Measurements from ENCODE around the gene MFSD11.
A peak's percentile ranks its signal among the peaks of the same experiment; 100 is the strongest.
"Not testable (repeated sequence)": the region's sequence is repeated elsewhere in the genome, so short reads cannot be mapped to it uniquely, and the experiment has no call there.

The MFSD11 gene

DNA sequence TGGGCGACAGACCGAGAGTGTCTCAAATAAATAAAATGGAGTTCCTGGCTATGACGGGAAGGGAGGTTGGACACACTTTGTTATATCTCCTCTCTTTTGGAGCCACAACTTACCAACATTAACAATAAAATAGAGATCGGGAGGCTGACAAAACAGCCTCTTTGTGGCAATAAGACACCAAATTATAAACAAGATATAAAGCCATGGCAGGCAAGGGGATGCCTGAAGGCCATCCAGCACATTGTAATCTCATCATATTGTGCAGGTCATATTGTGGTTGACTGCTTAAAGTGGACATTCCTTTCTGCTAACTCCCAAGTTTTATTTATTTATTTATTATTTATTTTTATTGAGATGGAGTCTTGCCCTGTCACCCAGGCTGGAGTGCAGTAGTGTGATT lies 70.4 kb downstream of the MFSD11 start:
- DNase-seq = no peak

DNA sequence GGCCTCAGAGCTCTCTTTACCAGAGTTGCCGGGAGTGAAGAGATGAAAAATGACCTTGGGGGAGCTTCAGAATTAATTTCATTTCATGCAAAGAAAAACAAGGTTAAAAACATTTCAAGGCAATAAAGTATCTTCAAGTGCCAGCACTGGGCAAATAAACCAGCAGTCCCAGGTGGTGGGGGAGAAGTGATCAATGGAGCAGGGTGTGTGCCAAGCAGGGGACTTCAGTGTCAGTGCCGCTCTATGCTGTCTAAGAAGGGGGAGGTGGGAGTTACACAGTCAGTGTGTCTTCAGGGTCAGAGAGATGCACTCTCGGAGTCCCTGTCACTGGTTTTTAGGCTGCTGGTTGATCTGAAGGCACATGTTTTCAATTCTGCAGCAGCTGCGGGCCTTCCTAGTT lies 73.0 kb downstream of the MFSD11 start:
- DNase-seq = peak; percentile 39

DNA sequence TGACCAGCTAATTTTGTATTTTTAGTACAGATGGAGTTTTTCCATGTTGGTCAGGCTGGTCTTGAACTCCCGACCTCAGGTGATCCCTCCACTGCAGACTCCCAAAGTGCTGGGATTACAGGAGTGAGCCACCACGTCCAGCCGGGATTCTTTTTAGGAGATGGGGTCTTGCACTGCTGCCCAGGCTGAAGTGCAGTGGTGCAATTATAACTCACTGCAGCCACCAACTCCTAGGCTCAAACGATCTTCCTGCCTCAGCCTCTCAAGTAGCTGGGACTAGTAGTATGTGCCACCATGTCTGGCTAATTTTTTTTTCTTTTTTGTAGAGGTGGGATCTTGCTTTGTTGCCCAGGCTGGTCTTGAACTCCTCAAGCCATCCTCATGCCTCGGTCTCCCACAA lies 73.9 kb downstream of the MFSD11 start:
- no peak for DNase-seq

GRCh38 chr17:76812263-76812662 lies 74.3 kb downstream of the MFSD11 start:
- DNase-seq = no peak

GRCh38 chr17:76812968-76813367 lies 75.0 kb downstream of the MFSD11 start:
- no peak for DNase-seq

DNA sequence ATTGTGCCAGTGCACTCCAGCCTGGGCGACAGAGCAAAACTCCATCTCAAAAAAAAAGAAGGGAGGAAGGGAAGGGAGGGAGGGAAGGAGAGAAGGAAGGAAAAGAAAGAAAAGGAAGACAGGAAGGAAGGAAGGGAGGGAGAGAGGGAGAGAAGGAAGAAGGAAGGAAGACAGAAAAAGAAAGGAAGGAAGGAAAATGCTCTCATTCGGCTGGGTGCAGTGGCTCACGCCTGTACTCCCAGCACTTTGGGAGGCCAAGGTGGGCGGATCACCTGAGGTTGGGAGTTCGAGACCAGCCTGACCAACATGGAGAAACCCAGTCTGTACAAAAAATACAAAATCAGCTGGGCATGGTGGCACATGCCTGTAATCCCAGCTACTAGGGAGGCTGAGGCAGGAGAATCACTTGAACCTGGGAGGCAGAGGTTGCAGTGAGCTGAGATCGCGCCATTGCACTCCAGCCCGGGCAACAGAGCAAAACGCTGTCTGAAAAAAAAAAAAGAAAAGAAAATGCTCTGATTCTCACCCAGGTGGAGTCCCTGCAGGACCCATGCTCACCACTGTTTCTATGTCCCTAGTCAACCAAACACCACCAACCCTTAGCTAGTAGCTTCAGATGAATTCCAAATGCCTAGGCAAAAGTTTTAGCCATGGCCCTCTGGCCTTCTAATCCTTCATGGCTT lies 78.1 kb downstream of the MFSD11 start:
- not testable (repeated sequence) for DNase-seq

GRCh38 chr17:76816590-76817135 lies 78.7 kb downstream of the MFSD11 start:
- DNase-seq = peak; percentile 56

GRCh38 chr17:76820039-76820438 lies 82.1 kb downstream of the MFSD11 start:
- peak; percentile 73 for DNase-seq

GRCh38 chr17:76820561-76820960 lies 82.6 kb downstream of the MFSD11 start:
- DNase-seq = peak; percentile 73

DNA sequence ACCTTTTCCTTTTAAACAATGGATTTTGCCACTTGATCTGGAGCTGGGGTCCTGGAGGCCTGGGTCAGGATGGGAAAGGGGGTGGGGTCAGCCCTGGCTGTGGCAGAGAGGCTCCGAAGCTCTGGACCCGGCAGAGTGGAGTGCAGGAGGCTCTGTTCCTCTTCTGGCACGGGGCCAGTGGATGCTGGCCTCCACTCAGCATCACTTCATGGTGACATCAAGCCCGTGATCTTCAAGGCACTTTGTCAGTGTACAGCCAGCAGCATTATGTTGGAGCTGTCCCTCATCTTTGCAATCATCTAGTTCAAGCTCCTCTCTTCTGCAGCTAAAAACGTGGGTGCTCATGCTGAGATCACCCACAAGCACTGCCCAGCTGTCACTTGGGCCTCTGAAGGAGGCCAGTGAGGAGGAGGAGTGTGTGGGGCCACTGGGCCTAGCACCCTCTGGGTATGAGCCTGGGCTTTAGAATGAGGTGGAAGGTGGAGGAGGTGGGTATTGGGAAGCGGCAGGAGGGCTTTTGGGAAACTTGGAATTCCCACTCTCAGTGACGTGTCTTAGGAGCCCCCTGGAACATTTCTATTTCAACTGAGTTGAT lies 84.4 kb downstream of the MFSD11 start:
- DNase-seq = no peak

DNA sequence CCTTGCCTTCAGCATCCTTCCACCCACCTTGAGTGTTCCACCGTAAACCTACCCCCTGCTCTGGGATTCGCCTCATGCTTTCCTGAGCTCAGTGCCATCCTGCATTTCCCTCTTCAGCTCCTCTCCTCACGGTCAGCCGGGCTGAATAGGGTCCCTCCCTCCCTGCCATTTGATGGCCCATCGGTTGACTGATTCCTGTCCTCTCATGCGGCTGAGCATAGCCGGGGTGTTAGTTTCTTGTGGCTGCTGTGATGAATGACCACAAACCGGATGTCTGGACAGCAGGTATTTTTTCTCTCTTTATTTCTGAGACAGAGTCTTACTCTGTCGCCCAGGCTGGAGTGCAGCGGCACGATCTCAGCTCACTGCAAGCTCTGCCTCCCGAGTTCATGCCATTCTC lies 86.2 kb downstream of the MFSD11 start:
- no peak for DNase-seq

DNA sequence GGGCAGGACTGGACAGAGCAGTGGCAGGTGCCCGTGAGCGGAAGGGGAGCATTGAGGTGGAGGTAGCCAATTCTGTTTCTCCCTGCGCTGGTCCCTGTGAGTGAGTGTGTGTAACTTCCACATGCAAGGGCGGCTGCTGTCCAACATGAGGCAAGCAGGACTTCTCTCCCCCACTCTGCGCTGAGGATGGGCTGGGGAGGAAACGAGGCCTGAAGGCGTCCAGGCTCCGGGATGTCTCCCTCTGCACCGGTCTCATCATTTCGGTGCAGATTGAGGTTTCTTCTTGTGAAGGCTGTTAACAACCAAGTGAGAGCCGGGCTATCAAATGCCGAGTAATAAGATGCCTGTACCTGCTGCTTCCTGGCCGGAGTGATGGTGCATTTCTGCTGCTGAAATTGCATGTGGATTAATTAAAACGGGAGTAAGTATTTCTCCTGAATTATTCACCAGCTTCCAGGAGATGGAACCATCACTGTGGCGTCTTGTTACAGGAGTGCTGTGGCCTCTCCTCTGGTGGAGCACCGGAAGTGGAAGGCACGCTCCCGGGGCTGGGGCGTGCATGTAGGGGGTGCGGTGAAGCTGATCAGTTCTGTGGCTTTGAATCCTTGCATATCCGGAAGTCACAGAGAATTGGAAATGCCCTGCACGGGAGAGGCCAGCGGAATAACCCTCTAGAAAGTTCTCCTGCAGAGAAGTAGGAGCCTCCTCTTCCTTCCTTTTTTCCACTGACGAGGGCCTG lies 88.6 kb downstream of the MFSD11 start:
- DNase-seq = no peak

GRCh38 chr17:76827736-76828135 lies 89.8 kb downstream of the MFSD11 start:
- DNase-seq = no peak

Measured in NCI-H2081 treated with DMSO at 0.1 percent for 48 hours (cell line).